Measurements from ENCODE around the gene TRAF3IP1.

The TRAF3IP1 gene

GRCh38 chr2:238280083-238280825 is 40.1 kb upstream of the TRAF3IP1 start:
- Histone ChIP-seq H3K27ac (ENCODE audit: insufficient read depth, low read length, poor library complexity, severe bottlenecking) (no peak overlapping the region), H3K9me3 (ENCODE audit: control insufficient read depth, low read length) (no peaks in the 10 kb centered on the region), H3K4me3 (ENCODE audit: insufficient read depth, low read depth, low read length, poor library complexity, severe bottlenecking) (no peak overlapping the region), H3K36me3 (ENCODE audit: control insufficient read depth, insufficient read depth, low read length) (peaks cover 24% of the 10 kb centered on the region), H3K4me1 (ENCODE audit: control insufficient read depth, insufficient read depth, low read length, poor library complexity, severe bottlenecking) (no peaks in the 10 kb centered on the region), H3K27me3 (replicated peaks; ENCODE audit: control insufficient read depth, insufficient read depth, low read length, poor library complexity, severe bottlenecking) (no peaks in the 10 kb centered on the region)
- DNase-seq = no peak

- no peak for DNase-seq
- Histone ChIP-seq H3K4me3 (ENCODE audit: insufficient read depth, low read depth, low read length, poor library complexity, severe bottlenecking) (no peak overlapping the region), H3K36me3 (ENCODE audit: control insufficient read depth, insufficient read depth, low read length) (peaks cover 7% of the 10 kb centered on the region), H3K4me1 (ENCODE audit: control insufficient read depth, insufficient read depth, low read length, poor library complexity, severe bottlenecking) (no peaks in the 10 kb centered on the region), H3K9me3 (ENCODE audit: control insufficient read depth, low read length) (no peaks in the 10 kb centered on the region), H3K27me3 (replicated peaks; ENCODE audit: control insufficient read depth, insufficient read depth, low read length, poor library complexity, severe bottlenecking) (no peaks in the 10 kb centered on the region), H3K27ac (ENCODE audit: insufficient read depth, low read length, poor library complexity, severe bottlenecking) (no peak overlapping the region)
Observed at GRCh38 chr2:238281826-238282480, 38.4 kb upstream of the TRAF3IP1 start.

- Histone ChIP-seq H3K4me1 (ENCODE audit: control insufficient read depth, insufficient read depth, low read length, poor library complexity, severe bottlenecking) (peaks cover 10% of the 10 kb centered on the region), H3K36me3 (ENCODE audit: control insufficient read depth, insufficient read depth, low read length) (no peaks in the 10 kb centered on the region), H3K4me3 (ENCODE audit: insufficient read depth, low read depth, low read length, poor library complexity, severe bottlenecking) (no peak overlapping the region), H3K27me3 (replicated peaks; ENCODE audit: control insufficient read depth, insufficient read depth, low read length, poor library complexity, severe bottlenecking) (no peaks in the 10 kb centered on the region), H3K27ac (ENCODE audit: insufficient read depth, low read length, poor library complexity, severe bottlenecking) (no peak overlapping the region), H3K9me3 (ENCODE audit: control insufficient read depth, low read length) (no peaks in the 10 kb centered on the region)
- no peak for DNase-seq
Observed at GRCh38 chr2:238282861-238283738, 37.2 kb upstream of the TRAF3IP1 start.

GRCh38 chr2:238284802-238285515 is 35.4 kb upstream of the TRAF3IP1 start:
- Histone ChIP-seq H3K36me3 (ENCODE audit: control insufficient read depth, insufficient read depth, low read length) (no peaks in the 10 kb centered on the region), H3K9me3 (ENCODE audit: control insufficient read depth, low read length) (no peaks in the 10 kb centered on the region), H3K27me3 (replicated peaks; ENCODE audit: control insufficient read depth, insufficient read depth, low read length, poor library complexity, severe bottlenecking) (no peaks in the 10 kb centered on the region), H3K4me3 (ENCODE audit: insufficient read depth, low read depth, low read length, poor library complexity, severe bottlenecking) (no peak overlapping the region), H3K4me1 (ENCODE audit: control insufficient read depth, insufficient read depth, low read length, poor library complexity, severe bottlenecking) (peaks cover 19% of the 10 kb centered on the region), H3K27ac (ENCODE audit: insufficient read depth, low read length, poor library complexity, severe bottlenecking) (no peak overlapping the region)
- no peak for DNase-seq

- Histone ChIP-seq H3K27me3 (replicated peaks; ENCODE audit: control insufficient read depth, insufficient read depth, low read length, poor library complexity, severe bottlenecking) (no peaks in the 10 kb centered on the region), H3K27ac (ENCODE audit: insufficient read depth, low read length, poor library complexity, severe bottlenecking) (no peak overlapping the region), H3K4me3 (ENCODE audit: insufficient read depth, low read depth, low read length, poor library complexity, severe bottlenecking) (no peak overlapping the region), H3K4me1 (ENCODE audit: control insufficient read depth, insufficient read depth, low read length, poor library complexity, severe bottlenecking) (peaks cover 19% of the 10 kb centered on the region), H3K9me3 (ENCODE audit: control insufficient read depth, low read length) (no peaks in the 10 kb centered on the region), H3K36me3 (ENCODE audit: control insufficient read depth, insufficient read depth, low read length) (no peaks in the 10 kb centered on the region)
- no peak for DNase-seq
Observed at GRCh38 chr2:238285653-238286082, 34.6 kb upstream of the TRAF3IP1 start.

- DNase-seq = no peak
- peaks cover 19% of the 10 kb centered on the region for H3K4me1 ChIP-seq (ENCODE audit: control insufficient read depth, insufficient read depth, low read length, poor library complexity, severe bottlenecking)
- H3K27me3 ChIP-seq (replicated peaks; ENCODE audit: control insufficient read depth, insufficient read depth, low read length, poor library complexity, severe bottlenecking) = no peaks in the 10 kb centered on the region
- no peak overlapping the region for H3K27ac ChIP-seq (ENCODE audit: insufficient read depth, low read length, poor library complexity, severe bottlenecking)
- no peak overlapping the region for H3K4me3 ChIP-seq (ENCODE audit: insufficient read depth, low read depth, low read length, poor library complexity, severe bottlenecking)
- no peaks in the 10 kb centered on the region for H3K36me3 ChIP-seq (ENCODE audit: control insufficient read depth, insufficient read depth, low read length)
- no peaks in the 10 kb centered on the region for H3K9me3 ChIP-seq (ENCODE audit: control insufficient read depth, low read length)
Observed at GRCh38 chr2:238286095-238286494, 34.2 kb upstream of the TRAF3IP1 start.

GRCh38 chr2:238286551-238286950 is 33.8 kb upstream of the TRAF3IP1 start:
- peaks cover 19% of the 10 kb centered on the region for H3K4me1 ChIP-seq (ENCODE audit: control insufficient read depth, insufficient read depth, low read length, poor library complexity, severe bottlenecking)

GRCh38 chr2:238286987-238287736 is 33.2 kb upstream of the TRAF3IP1 start:
- DNase-seq = no peak
- H3K4me1 ChIP-seq (ENCODE audit: control insufficient read depth, insufficient read depth, low read length, poor library complexity, severe bottlenecking) = peaks cover 19% of the 10 kb centered on the region
- no peak overlapping the region for H3K27ac ChIP-seq (ENCODE audit: insufficient read depth, low read length, poor library complexity, severe bottlenecking)
- H3K36me3 ChIP-seq (ENCODE audit: control insufficient read depth, insufficient read depth, low read length) = no peaks in the 10 kb centered on the region
- no peaks in the 10 kb centered on the region for H3K9me3 ChIP-seq (ENCODE audit: control insufficient read depth, low read length)
- H3K4me3 ChIP-seq (ENCODE audit: insufficient read depth, low read depth, low read length, poor library complexity, severe bottlenecking) = peak overlapping the region; percentile 75
- H3K27me3 ChIP-seq (replicated peaks; ENCODE audit: control insufficient read depth, insufficient read depth, low read length, poor library complexity, severe bottlenecking) = no peaks in the 10 kb centered on the region

More at GRCh38 chr2:238286551-238286950, 33.8 kb upstream of the TRAF3IP1 start:
- H3K9me3 ChIP-seq (ENCODE audit: control insufficient read depth, low read length) = no peaks in the 10 kb centered on the region
- H3K4me3 ChIP-seq (ENCODE audit: insufficient read depth, low read depth, low read length, poor library complexity, severe bottlenecking) = no peak overlapping the region
- H3K27me3 ChIP-seq (replicated peaks; ENCODE audit: control insufficient read depth, insufficient read depth, low read length, poor library complexity, severe bottlenecking) = no peaks in the 10 kb centered on the region
- no peak for DNase-seq
- no peak overlapping the region for H3K27ac ChIP-seq (ENCODE audit: insufficient read depth, low read length, poor library complexity, severe bottlenecking)
- no peaks in the 10 kb centered on the region for H3K36me3 ChIP-seq (ENCODE audit: control insufficient read depth, insufficient read depth, low read length)
